Endothelial cell of umbilical vein (primary cell): ENCODE data around the gene LACTB. TPM values are rescaled to one million over a fixed set of nuclear protein-coding genes. Genes with fewer than 3 reads are reported as not detected.

Experiments used
- BruUV-seq: library from RNA; stranded (reverse); fragments of 400-500 nt; replicated peaks from 2 replicates; lab custom pipeline; 2021; lab: Mats Ljungman, UMichigan
- CTCF ChIA-PET: fragments of 300-600, 350-600 bp; sonication (Branson Sonifier 250); formaldehyde crosslinking; loops from one replicate; lab custom pipeline; 2021; ENCODE audit warnings: antibody characterized with exemption, inconsistent platforms; lab: Charles Lee
- POLR2A ChIA-PET: fragments of 300-600, 350-600 bp; sonication (Branson Sonifier 250); formaldehyde crosslinking; loops from one replicate; lab custom pipeline; 2021; ENCODE audit warnings: antibody characterized with exemption, inconsistent platforms; lab: Charles Lee
- DNase-seq: peaks from one replicate; pipeline ENCODE4 v3.0.0-alpha.2; 2011; ENCODE audit warnings: low read depth, low spot score
- FAIRE-seq: peaks from 2 replicates; lab custom pipeline; 2011; peaks lifted over from hg19 to GRCh38; lab: Jason Lieb, UNC
- H2AFZ ChIP-seq: 2 replicates; pipeline ENCODE4 v1.6.0; 2012; ENCODE audit warnings: low read depth, low read length, control low read depth, inconsistent platforms
- H3K27ac ChIP-seq: 2 replicates; pipeline ENCODE4 v1.5.1; 2011; ENCODE audit warnings: low read depth, mild to moderate bottlenecking, control low read depth, low read length, moderate library complexity; ENCODE audit not compliant: insufficient read depth
- H3K27me3 ChIP-seq, 2 experiments: 2 replicates each; pipeline versions ENCODE4 v1.6.0 to v1.6.1; 2011; ENCODE audit warnings: low read length in 2 of 2, mixed read lengths in 1 of 2; ENCODE audit not compliant: control insufficient read depth in 2 of 2, insufficient read depth in 2 of 2
- H3K36me3 ChIP-seq, 2 experiments: 2 replicates in 1 of 2; 3 replicates in 1 of 2; pipeline ENCODE4 v1.5.1; 2011; ENCODE audit warnings: low read length in 2 of 2, mild to moderate bottlenecking in 1 of 2, moderate library complexity in 1 of 2; ENCODE audit not compliant: control insufficient read depth in 2 of 2, insufficient read depth in 2 of 2; ENCODE audit errors: extremely low read depth in 1 of 2
- H3K4me1 ChIP-seq: 3 replicates; pipeline ENCODE4 v1.5.1; 2011; ENCODE audit warnings: mild to moderate bottlenecking, low read length; ENCODE audit not compliant: control insufficient read depth, insufficient read depth; ENCODE audit errors: extremely low read depth
- H3K4me2 ChIP-seq: 2 replicates; pipeline ENCODE4 v1.6.1; 2011; ENCODE audit warnings: low read length, control low read depth, mixed read lengths; ENCODE audit not compliant: insufficient read depth
- H3K4me3 ChIP-seq, 3 experiments: fragments of 200-600 bp in 1 of 3; sonication (generic), shearing (Covaris generic) in 1 of 3; replicated peaks in 1 of 3; 2 replicates each; pipeline ENCODE4 v1.5.1; 2011 to 2016; ENCODE audit warnings: control low read depth in 3 of 3, low read length in 3 of 3, mild to moderate bottlenecking in 2 of 3, inconsistent platforms in 1 of 3, low read depth in 1 of 3, moderate library complexity in 1 of 3; ENCODE audit not compliant: insufficient read depth in 1 of 3
- H3K79me2 ChIP-seq: 2 replicates; pipeline ENCODE4 v1.6.0; 2012; ENCODE audit warnings: low read length, inconsistent platforms; ENCODE audit not compliant: control insufficient read depth, insufficient read depth
- H3K9ac ChIP-seq: replicated peaks from 2 replicates; pipeline ENCODE3; 2011; ENCODE audit warnings: low read length, control low read depth; ENCODE audit not compliant: insufficient read depth; ENCODE audit errors: extremely low read depth
- H3K9me1 ChIP-seq: replicated peaks from 3 replicates; pipeline ENCODE4 v1.6.0; 2011; ENCODE audit warnings: mild to moderate bottlenecking, low read length; ENCODE audit not compliant: control insufficient read depth, insufficient read depth; ENCODE audit errors: extremely low read depth
- H3K9me3 ChIP-seq: replicated peaks from 2 replicates; pipeline ENCODE4 v1.5.1; 2012; ENCODE audit warnings: low read length, inconsistent platforms; ENCODE audit not compliant: control insufficient read depth, insufficient read depth
- H4K20me1 ChIP-seq: replicated peaks from 2 replicates; pipeline ENCODE3; 2011; ENCODE audit warnings: mild to moderate bottlenecking, low read length; ENCODE audit not compliant: control insufficient read depth, insufficient read depth; ENCODE audit errors: extremely low read depth
- EZH2 ChIP-seq: IDR thresholded peaks from 2 replicates; pipeline ENCODE4 v1.6.1; 2012; ENCODE audit warnings: borderline replicate concordance, low read depth, mild to moderate bottlenecking, moderate library complexity, low read length, inconsistent platforms; ENCODE audit not compliant: severe bottlenecking
- FOS ChIP-seq: IDR thresholded peaks from 2 replicates; pipeline ENCODE4 v1.6.1; 2011; ENCODE audit warnings: mild to moderate bottlenecking, low read length, moderate library complexity, borderline replicate concordance; ENCODE audit not compliant: insufficient read depth
- GATA2 ChIP-seq: IDR thresholded peaks from 2 replicates; pipeline ENCODE4 v1.7.0; 2011; ENCODE audit warnings: low read depth, mild to moderate bottlenecking, moderate library complexity, mixed read lengths, low read length; ENCODE audit not compliant: insufficient read length, insufficient read depth
- JUN ChIP-seq: IDR thresholded peaks from 2 replicates; pipeline ENCODE4 v1.6.1; 2011; ENCODE audit warnings: borderline replicate concordance, low read depth; ENCODE audit not compliant: insufficient read length, insufficient read depth
- MYC ChIP-seq: IDR thresholded peaks from one replicate; pipeline ENCODE4 v1.6.1; 2011; ENCODE audit warnings: mild to moderate bottlenecking, low read depth, low read length
- POLR2A ChIP-seq: IDR thresholded peaks from 2 replicates; pipeline ENCODE4 v1.6.1; 2012; ENCODE audit warnings: low read depth, mild to moderate bottlenecking, control low read depth, low read length
- POLR2AphosphoS5 ChIP-seq: IDR thresholded peaks from 2 replicates; pipeline ENCODE4 v1.6.1; 2012; ENCODE audit warnings: low read depth, mild to moderate bottlenecking, control low read depth, low read length, moderate library complexity; ENCODE audit not compliant: insufficient read depth
- dilution Hi-C: fragments of 300-500 bp; cut with MboI; formaldehyde crosslinking; loops from one replicate; pipeline ENCODE4 v1.15.0; 2019; ENCODE audit warnings: low sequenced_read_pairs; ENCODE audit not compliant: extremely low pct_ligation_motif_present
- intact Hi-C: fragments of 100-400 bp; cut with micrococcal nuclease; formaldehyde crosslinking; loops from one replicate; pipeline ENCODE4 v1.10.0; 2022
- polyA plus RNA-seq, 4 experiments: library from polyadenylated mRNA; depleted of rRNA in 3 of 4; stranded (reverse) in 3 of 4; unstranded in 1 of 4; fragments of >200 nt; gene quantifications; 2 replicates each; pipeline versions ENCODE4 v1.2.1 to v1.2.3, GENCODE V29; 2011 to 2012; ENCODE audit warnings: missing spikeins in 1 of 4
- total RNA-seq: library from RNA; stranded (reverse); gene quantifications from 2 replicates; pipeline ENCODE4 v1.2.3, GENCODE V29; 2021
- TF ChIP-seq, protein P1 (sequence below): IDR thresholded peaks from 2 replicates; pipeline ENCODE4 v1.6.1; 2011; ENCODE audit not compliant: insufficient read depth, insufficient read length
- TF ChIP-seq, protein P2 (sequence below), 2 donors: IDR thresholded peaks; 1 replicate in 1 of 2; 2 replicates in 1 of 2; pipeline ENCODE4 v1.5.1; 2011; ENCODE audit warnings: low read length in 2 of 2, mild to moderate bottlenecking in 2 of 2, moderate library complexity in 2 of 2, control low read depth in 1 of 2, inconsistent platforms in 1 of 2, low read depth in 1 of 2; ENCODE audit not compliant: insufficient read depth in 1 of 2; ENCODE audit errors: extremely low read depth in 1 of 2

The LACTB gene
- total and polyA plus RNA-seq, 2 donors (not counting 3 experiments of a cell fraction or from before 2014, with no cell fraction given) = 14.0 to 26.1 TPM

DNA sequence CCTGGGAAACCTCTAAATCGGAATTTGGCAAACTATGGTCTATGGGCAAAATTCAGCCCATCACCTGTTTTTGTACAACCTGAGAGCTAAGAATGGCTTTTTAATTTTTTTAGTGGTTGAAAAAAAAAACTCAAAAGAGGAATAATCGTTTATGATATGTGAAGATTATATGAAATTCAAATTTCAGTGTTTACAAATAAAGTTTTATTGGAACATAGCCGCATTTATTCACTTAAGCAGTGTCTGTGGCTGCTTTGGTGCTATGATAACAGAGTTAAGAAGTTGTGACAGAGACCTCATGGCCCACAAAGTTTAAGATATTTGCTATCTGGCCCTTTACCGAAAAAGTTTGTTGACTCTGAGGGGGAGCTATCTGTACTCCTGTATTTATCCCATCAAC, 36.4 kb upstream of the LACTB start:
- H3K9me1 ChIP-seq = no peaks in the 10 kb centered on the region
- no peak overlapping the region for H2AFZ ChIP-seq
- H3K27ac ChIP-seq = no peak overlapping the region
- BruUV-seq = no TSS peak
- H4K20me1 ChIP-seq = no peaks in the 10 kb centered on the region
- no peak for DNase-seq
- no peaks in the 10 kb centered on the region for H3K79me2 ChIP-seq
- no peaks in the 10 kb centered on the region for H3K36me3 ChIP-seq
- intact Hi-C loops (no loop called here), dilution Hi-C loops (no loop called here)
- no peaks in the 10 kb centered on the region for H3K27me3 ChIP-seq
- no peak overlapping the region for H3K9ac ChIP-seq
- CTCF ChIA-PET = interaction anchor here (0.7 kb wide), 1 partner anchor 38 kb away, joined by 3 read pairs; no protein-coding TSS in a partner anchor
- POLR2A ChIA-PET = interaction anchor here (0.7 kb wide), 1 partner anchor 18 kb away, joined by 3 read pairs; no protein-coding TSS in a partner anchor
- TF ChIP-seq POLR2A (no peak), GATA2 (no peak), MYC (no peak), JUN (no peak), EZH2 (no peak), FOS (no peak), POLR2AphosphoS5 (no peak)
- TF ChIP-seq, protein P1, sequence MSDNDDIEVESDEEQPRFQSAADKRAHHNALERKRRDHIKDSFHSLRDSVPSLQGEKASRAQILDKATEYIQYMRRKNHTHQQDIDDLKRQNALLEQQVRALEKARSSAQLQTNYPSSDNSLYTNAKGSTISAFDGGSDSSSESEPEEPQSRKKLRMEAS = no peak
- TF ChIP-seq, protein P2, sequence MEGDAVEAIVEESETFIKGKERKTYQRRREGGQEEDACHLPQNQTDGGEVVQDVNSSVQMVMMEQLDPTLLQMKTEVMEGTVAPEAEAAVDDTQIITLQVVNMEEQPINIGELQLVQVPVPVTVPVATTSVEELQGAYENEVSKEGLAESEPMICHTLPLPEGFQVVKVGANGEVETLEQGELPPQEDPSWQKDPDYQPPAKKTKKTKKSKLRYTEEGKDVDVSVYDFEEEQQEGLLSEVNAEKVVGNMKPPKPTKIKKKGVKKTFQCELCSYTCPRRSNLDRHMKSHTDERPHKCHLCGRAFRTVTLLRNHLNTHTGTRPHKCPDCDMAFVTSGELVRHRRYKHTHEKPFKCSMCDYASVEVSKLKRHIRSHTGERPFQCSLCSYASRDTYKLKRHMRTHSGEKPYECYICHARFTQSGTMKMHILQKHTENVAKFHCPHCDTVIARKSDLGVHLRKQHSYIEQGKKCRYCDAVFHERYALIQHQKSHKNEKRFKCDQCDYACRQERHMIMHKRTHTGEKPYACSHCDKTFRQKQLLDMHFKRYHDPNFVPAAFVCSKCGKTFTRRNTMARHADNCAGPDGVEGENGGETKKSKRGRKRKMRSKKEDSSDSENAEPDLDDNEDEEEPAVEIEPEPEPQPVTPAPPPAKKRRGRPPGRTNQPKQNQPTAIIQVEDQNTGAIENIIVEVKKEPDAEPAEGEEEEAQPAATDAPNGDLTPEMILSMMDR (IDR thresholded peaks at IDR 0.05; ENCODE audit: extremely low read depth in 1 of 2, insufficient read depth in 1 of 2, low read depth in 1 of 2, low read length in 2 of 2) = no peak
- H3K4me2 ChIP-seq = no peak overlapping the region
- no peaks in the 10 kb centered on the region for H3K9me3 ChIP-seq
- no peak for FAIRE-seq
- H3K4me1 ChIP-seq = peaks cover 8% of the 10 kb centered on the region
- no peak overlapping the region for H3K4me3 ChIP-seq
